GM19351 (cell line): ENCODE results near the gene APOO.
A peak's percentile ranks its signal among the peaks of the same experiment; 100 is the strongest.
"Not testable (repeated sequence)": the region's sequence is repeated elsewhere in the genome, so short reads cannot be mapped to it uniquely, and the experiment has no call there.

ENCODE experiments used
- ATAC-seq: cut with Tn5 transposase; IDR thresholded peaks from one replicate; pipeline ENCODE4 v1.9.1; 2021; ENCODE audit warnings: mild to moderate bottlenecking, moderate library complexity; ENCODE audit not compliant: unreplicated experiment

The APOO gene

GRCh38 chrX:23904096-23904495 is 3.6 kb downstream of the APOO start:
- ATAC-seq, result no peak

- ATAC-seq, result no peak
Observed at GRCh38 chrX:23902419-23902818, 5.3 kb downstream of the APOO start.

GRCh38 chrX:23901805-23902204 is 5.9 kb downstream of the APOO start:
- peak; percentile 61 for ATAC-seq

- ATAC-seq, result peak; percentile 29
Observed at GRCh38 chrX:23901060-23901459, 6.7 kb downstream of the APOO start.

- no peak for ATAC-seq
Observed at GRCh38 chrX:23900220-23900797, 7.4 kb downstream of the APOO start.

- ATAC-seq, result no peak
Observed at GRCh38 chrX:23898412-23898959, 9.3 kb downstream of the APOO start.

GRCh38 chrX:23896981-23897380 is 10.8 kb downstream of the APOO start:
- ATAC-seq, result no peak

GRCh38 chrX:23896539-23896938 is 11.2 kb downstream of the APOO start:
- not testable (repeated sequence) for ATAC-seq

- not testable (repeated sequence) for ATAC-seq
Observed at GRCh38 chrX:23894993-23895392, 12.7 kb downstream of the APOO start.

- no peak for ATAC-seq
Observed at GRCh38 chrX:23890933-23891332, 16.8 kb downstream of the APOO start.

GRCh38 chrX:23888887-23889501 is 18.7 kb downstream of the APOO start:
- no peak for ATAC-seq

GRCh38 chrX:23887918-23888317 is 19.8 kb downstream of the APOO start:
- no peak for ATAC-seq

GRCh38 chrX:23887451-23887850 is 20.3 kb downstream of the APOO start:
- ATAC-seq, result no peak

- no peak for ATAC-seq
Observed at GRCh38 chrX:23885803-23886202, 21.9 kb downstream of the APOO start.

GRCh38 chrX:23884427-23885024 is 23.2 kb downstream of the APOO start:
- no peak for ATAC-seq

- ATAC-seq, result no peak
Observed at GRCh38 chrX:23883737-23884354, 23.9 kb downstream of the APOO start.

GRCh38 chrX:23879380-23880090 is 28.2 kb downstream of the APOO start:
- no peak for ATAC-seq

- ATAC-seq, result no peak
Observed at GRCh38 chrX:23871905-23872546, 35.7 kb downstream of the APOO start.

- no peak for ATAC-seq
Observed at GRCh38 chrX:23870041-23870440, 37.7 kb downstream of the APOO start.

- no peak for ATAC-seq
Observed at GRCh38 chrX:23864742-23865326, 42.9 kb downstream of the APOO start.
